Right lobe of liver (tissue), 6 donors: ENCODE data around the gene ANKRD13A. TPM values are rescaled to one million over a fixed set of nuclear protein-coding genes. Genes with fewer than 3 reads are reported as not detected.
A peak's percentile ranks its signal among the peaks of the same experiment; 100 is the strongest.
"Not testable (repeated sequence)": the region's sequence is repeated elsewhere in the genome, so short reads cannot be mapped to it uniquely, and the experiment has no call there.

Source experiments
- ATAC-seq, 4 donors: fragments of 200-7000 bp; cut with Tn5 transposase; one replicate each; pipeline ENCODE4 v1.9.1; 2020; ENCODE audit warnings: mild to moderate bottlenecking in 4 of 4, moderate library complexity in 4 of 4
- DNase-seq, 3 donors: peaks; one replicate each; pipeline ENCODE4 v3.0.0-alpha.2; 2020
- H3K27ac ChIP-seq, 3 donors: fragments of 200-600 bp; one replicate each; pipeline ENCODE4 v1.8.0; 2022
- H3K27me3 ChIP-seq, 2 donors: fragments of 200-600 bp; one replicate each; pipeline ENCODE4 v1.8.0; 2022
- H3K36me3 ChIP-seq, 4 donors: fragments of 200-600 bp; sonication (generic) in 1 of 4; one replicate each; pipeline versions ENCODE4 v1.5.1 to v1.8.0; 2017 to 2022; ENCODE audit warnings: control low read depth in 1 of 4
- H3K4me1 ChIP-seq, 4 donors: fragments of 200-600 bp; sonication (generic) in 1 of 4; one replicate each; pipeline versions ENCODE4 v1.5.1 to v1.8.0; 2017 to 2022; ENCODE audit warnings: control low read depth in 1 of 4
- H3K4me3 ChIP-seq, 3 donors: fragments of 200-600 bp; one replicate each; pipeline ENCODE4 v1.8.0; 2022
- H3K9me3 ChIP-seq, 4 donors: fragments of 200-600 bp; sonication (generic) in 1 of 4; one replicate each; pipeline versions ENCODE4 v1.5.1 to v1.8.0; 2017 to 2022; ENCODE audit warnings: control low read depth in 1 of 4
- POLR2A ChIP-seq: fragments of 450-650 bp; IDR thresholded peaks from one replicate; pipeline ENCODE4 v1.6.1; 2017; ENCODE audit warnings: antibody characterized with exemption, mild to moderate bottlenecking
- WGBS: methylation state at CpG from one replicate; pipeline ENCODE4 v1.1.6; 2018; ENCODE audit warnings: low coverage, low lambda C conversion rate; ENCODE audit not compliant: insufficient coverage; ENCODE audit errors: missing lambda C conversion rate; 5-methylcytosine and 5-hydroxymethylcytosine counted together
- intact Hi-C, 2 donors: fragments of 100-400 bp; cut with DNase I; formaldehyde crosslinking; loops; one replicate each; pipeline versions ENCODE4 v1.11.2 to v1.14.1; 2022
- total RNA-seq, 6 experiments: library from RNA; depleted of rRNA in 2 of 6; stranded (reverse); fragments of >200 nt in 2 of 6; fragmentation: NEBNext Ultra II Directional in 3 of 6; extraction: Animal tissue kit (Norgen Biotek cat#: 25700) in 3 of 6; gene quantifications; one replicate each; pipeline versions ENCODE4 v1.1.0 to v1.2.4, GENCODE V29; 2016 to 2023
- TF ChIP-seq, protein P1 (sequence below), 4 donors: fragments of 200-600 bp in 3 of 4; fragments of 450-650 bp in 1 of 4; IDR thresholded peaks; one replicate each; pipeline versions ENCODE4 v1.5.1 to v1.8.0; 2016 to 2022; ENCODE audit warnings: antibody characterized with exemption in 4 of 4, mild to moderate bottlenecking in 2 of 4
- donor health status: DM: no; HTN: yes; CAD: no.
- donor health status: DM: no; HTN: no; CAD: no.
- donor health status: DM: no; HTN: no; CAD: no.
- donor health status: DM: no; HTN: yes; CAD: no.
- donor health status: DM: no; HTN: yes; CAD: no.

The ANKRD13A gene
- total RNA-seq, 6 experiments from 2014 or later, result 14.4 to 33.7 (median 24.6) TPM

DNA sequence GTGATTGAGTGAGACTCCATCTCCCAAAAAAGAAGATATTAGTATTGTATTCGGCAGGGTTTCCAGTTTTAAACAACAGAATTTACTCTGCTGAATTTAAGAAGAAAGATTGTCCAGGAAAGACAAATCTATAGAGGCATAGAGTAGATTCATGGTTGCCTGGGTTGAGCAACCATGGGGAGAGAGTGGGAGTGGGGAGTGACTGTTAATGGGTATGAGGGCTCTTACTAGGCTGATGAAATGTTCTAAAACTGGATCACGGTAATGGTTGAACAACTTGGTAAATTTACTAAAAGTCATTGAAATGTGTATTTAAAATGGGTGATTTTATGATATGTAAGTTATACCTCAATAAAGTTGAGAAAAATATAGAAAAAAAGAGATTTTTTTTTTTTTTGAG is 63.0 kb downstream of the ANKRD13A start:
- Histone ChIP-seq H3K36me3 (no peaks in the 10 kb centered on the region), H3K27me3 (no peaks in the 10 kb centered on the region), H3K4me1 (no peaks in the 10 kb centered on the region), H3K4me3 (no peak overlapping the region), H3K9me3 (no peaks in the 10 kb centered on the region), H3K27ac (no peak overlapping the region)
- DNase-seq, result no peak
- whole genome bisulfite sequencing, result 86% methylated on average over 2 of the region's 2 CpGs
- ATAC-seq, result no peak
- intact Hi-C loops, result no loop called here
- TF ChIP-seq POLR2A, result no peak
- TF ChIP-seq, protein P1, sequence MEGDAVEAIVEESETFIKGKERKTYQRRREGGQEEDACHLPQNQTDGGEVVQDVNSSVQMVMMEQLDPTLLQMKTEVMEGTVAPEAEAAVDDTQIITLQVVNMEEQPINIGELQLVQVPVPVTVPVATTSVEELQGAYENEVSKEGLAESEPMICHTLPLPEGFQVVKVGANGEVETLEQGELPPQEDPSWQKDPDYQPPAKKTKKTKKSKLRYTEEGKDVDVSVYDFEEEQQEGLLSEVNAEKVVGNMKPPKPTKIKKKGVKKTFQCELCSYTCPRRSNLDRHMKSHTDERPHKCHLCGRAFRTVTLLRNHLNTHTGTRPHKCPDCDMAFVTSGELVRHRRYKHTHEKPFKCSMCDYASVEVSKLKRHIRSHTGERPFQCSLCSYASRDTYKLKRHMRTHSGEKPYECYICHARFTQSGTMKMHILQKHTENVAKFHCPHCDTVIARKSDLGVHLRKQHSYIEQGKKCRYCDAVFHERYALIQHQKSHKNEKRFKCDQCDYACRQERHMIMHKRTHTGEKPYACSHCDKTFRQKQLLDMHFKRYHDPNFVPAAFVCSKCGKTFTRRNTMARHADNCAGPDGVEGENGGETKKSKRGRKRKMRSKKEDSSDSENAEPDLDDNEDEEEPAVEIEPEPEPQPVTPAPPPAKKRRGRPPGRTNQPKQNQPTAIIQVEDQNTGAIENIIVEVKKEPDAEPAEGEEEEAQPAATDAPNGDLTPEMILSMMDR (IDR thresholded peaks at IDR 0.05), result no peak

- no peaks in the 10 kb centered on the region for H3K27me3 ChIP-seq
- no peak overlapping the region for H3K4me3 ChIP-seq
- peak in 3 of 4 donors; percentile 12 to 42 (median 19) for ATAC-seq
- DNase-seq, result no peak
- no peaks in the 10 kb centered on the region for H3K4me1 ChIP-seq
- no peaks in the 10 kb centered on the region for H3K36me3 ChIP-seq
- WGBS, result 83% methylated on average over 2 of the region's 2 CpGs
- H3K27ac ChIP-seq, result no peak overlapping the region
- TF ChIP-seq POLR2A, result no peak
- TF ChIP-seq, protein P1 (IDR thresholded peaks at IDR 0.05), result no peak
- intact Hi-C loops, result no loop called here
- H3K9me3 ChIP-seq, result no peaks in the 10 kb centered on the region
These were observed 66.3 kb downstream of the ANKRD13A start for GRCh38 chr12:110065540-110065939.

DNA sequence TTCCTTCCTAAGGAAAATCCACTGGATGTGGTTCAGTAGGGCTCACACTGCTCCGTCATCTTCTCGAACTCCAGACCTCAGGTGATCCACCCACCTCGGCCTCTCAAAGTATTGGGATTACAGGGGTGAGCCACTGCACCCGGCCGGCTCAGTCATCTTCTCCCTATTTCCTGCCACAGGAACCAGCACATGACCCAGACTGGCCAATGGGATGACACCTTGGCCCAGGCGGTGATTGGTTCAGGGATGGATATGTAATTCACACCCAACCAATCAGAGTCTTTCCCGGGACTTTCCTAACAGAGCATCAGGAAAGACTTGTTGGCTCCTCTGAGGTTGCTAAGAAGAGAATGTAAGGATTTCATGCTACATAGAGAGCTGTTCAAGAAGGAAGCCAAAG is 68.3 kb downstream of the ANKRD13A start:
- TF ChIP-seq, protein P1 (IDR thresholded peaks at IDR 0.05), result no peak
- TF ChIP-seq POLR2A, result no peak

GRCh38 chr12:110068115-110068514 is 68.9 kb downstream of the ANKRD13A start:
- DNase-seq, intact Hi-C loops, H3K9me3 ChIP-seq, H3K27me3 ChIP-seq, H3K27ac ChIP-seq, H3K4me3 ChIP-seq, H3K36me3 ChIP-seq, H3K4me1 ChIP-seq, ATAC-seq: not testable (repeated sequence)
- WGBS, result 88% methylated on average over 7 of the region's 9 CpGs

More for the DNA sequence above, 68.3 kb downstream of the ANKRD13A start:
- Histone ChIP-seq H3K27ac (no peak overlapping the region), H3K36me3 (no peaks in the 10 kb centered on the region), H3K4me3 (no peak overlapping the region), H3K4me1 (no peaks in the 10 kb centered on the region), H3K9me3 (no peaks in the 10 kb centered on the region), H3K27me3 (no peaks in the 10 kb centered on the region)
- intact Hi-C loops, result no loop called here
- no peak for DNase-seq
- 89% methylated on average over 7 of the region's 7 CpGs for WGBS
- no peak for ATAC-seq

- Histone ChIP-seq H3K4me3 (no peak overlapping the region), H3K36me3 (no peaks in the 10 kb centered on the region), H3K27ac (no peak overlapping the region), H3K4me1 (peaks cover 0 to 2% (median 0%) of the 10 kb centered on the region in 4 donors), H3K9me3 (no peaks in the 10 kb centered on the region), H3K27me3 (no peaks in the 10 kb centered on the region)
- no peak for ATAC-seq
- 100% methylated on average over 2 of the region's 2 CpGs for WGBS
- DNase-seq, result no peak
- TF ChIP-seq POLR2A, result no peak
- TF ChIP-seq, protein P1 (IDR thresholded peaks at IDR 0.05), result no peak
- intact Hi-C loops, result no loop called here
These were observed 69.4 kb downstream of the ANKRD13A start for GRCh38 chr12:110068654-110069053.
